GM12878 (cell line): ENCODE data around the gene CTSC. TPM values are rescaled to one million over a fixed set of nuclear protein-coding genes. Genes with fewer than 3 reads are reported as not detected.

Experiments
- BMI1 ChIP-seq: fragments of 450-650 bp; IDR thresholded peaks from 2 replicates; pipeline ENCODE4 v1.6.1; 2016; ENCODE audit warnings: mild to moderate bottlenecking, moderate library complexity, borderline replicate concordance
- HSF1 ChIP-seq: fragments of 150-350 bp; IDR thresholded peaks from 2 replicates; pipeline ENCODE4 v1.6.1; 2014; ENCODE audit warnings: mild to moderate bottlenecking, low read depth, low read length
- IRF3 ChIP-seq: fragments of 450-650 bp; IDR thresholded peaks from 2 replicates; pipeline ENCODE4 v1.6.1; 2014; ENCODE audit warnings: mild to moderate bottlenecking
- KLF5 ChIP-seq: fragments of 450-650 bp; IDR thresholded peaks from 2 replicates; pipeline ENCODE4 v1.6.1; 2014; ENCODE audit warnings: mild to moderate bottlenecking; ENCODE audit not compliant: partially characterized antibody
- NFYA ChIP-seq: IDR thresholded peaks from 2 replicates; pipeline ENCODE4 v1.6.1; 2011; ENCODE audit warnings: low read depth, mild to moderate bottlenecking, low read length, improper control_type of control experiment, borderline replicate concordance
- POLR2A ChIP-seq: IDR thresholded peaks from 2 replicates; pipeline ENCODE4 v1.6.1; 2011; ENCODE audit warnings: low read depth, mild to moderate bottlenecking, low read length
- RAD21 ChIP-seq: IDR thresholded peaks from 2 replicates; pipeline ENCODE4 v1.6.1; 2011; ENCODE audit warnings: mild to moderate bottlenecking, low read depth, low read length, moderate library complexity; ENCODE audit not compliant: insufficient read depth
- TCF12 ChIP-seq: IDR thresholded peaks from 2 replicates; pipeline ENCODE4 v1.6.1; 2011; ENCODE audit warnings: low read depth, mild to moderate bottlenecking, low read length
- YY1 ChIP-seq: IDR thresholded peaks from 2 replicates; pipeline ENCODE4 v1.6.1; 2011; ENCODE audit warnings: low read depth, mild to moderate bottlenecking, low read length
- ZNF384 ChIP-seq: IDR thresholded peaks from 2 replicates; pipeline ENCODE4 v1.6.1; 2012; ENCODE audit warnings: low read depth, mild to moderate bottlenecking, low read length, improper control_type of control experiment, borderline replicate concordance
- ZNF687 ChIP-seq: fragments of 450-650 bp; IDR thresholded peaks from 2 replicates; pipeline ENCODE4 v1.6.1; 2017; ENCODE audit warnings: mild to moderate bottlenecking, moderate library complexity
- ZSCAN29 ChIP-seq: fragments of 450-650 bp; IDR thresholded peaks from 2 replicates; pipeline ENCODE4 v1.6.1; 2017; ENCODE audit warnings: mild to moderate bottlenecking, moderate library complexity
- polyA plus RNA-seq, 11 experiments: library from polyadenylated mRNA; depleted of rRNA in 4 of 11; unstranded in 6 of 11; stranded (reverse) in 5 of 11; fragments of >200 nt; fragmentation: Nextera tagmentation in 4 of 11; fragmentation: Illumina TruSeq in 1 of 11; extraction: Ambion mirVana in 4 of 11; extraction: Trizol in 1 of 11; gene quantifications; 1 replicate in 1 of 11; 2 replicates in 10 of 11; pipeline versions ENCODE4 v1.2.1 to v1.2.3, GENCODE V29; 2011 to 2016; ENCODE audit warnings: inconsistent platforms in 2 of 11, missing spikeins in 2 of 11, low read depth in 1 of 11
- total RNA-seq, 4 experiments: library from RNA; depleted of rRNA in 3 of 4; stranded (reverse); fragments of >200 nt in 3 of 4; fragmentation: Illumina TruSeq in 1 of 4; extraction: Trizol in 1 of 4; gene quantifications; 2 replicates each; pipeline versions ENCODE4 v1.2.1 to v1.2.3, GENCODE V29; 2013 to 2021
- TF ChIP-seq, protein P1 (sequence below): IDR thresholded peaks from 2 replicates; pipeline ENCODE4 v1.6.1; 2011; ENCODE audit warnings: mild to moderate bottlenecking, low read depth, low read length, moderate library complexity; ENCODE audit not compliant: insufficient replicate concordance
- TF ChIP-seq, protein P2 (sequence below), 3 experiments: IDR thresholded peaks in 2 of 3; conservative IDR thresholded peaks in 1 of 3; 2 replicates each; pipeline ENCODE4 v1.5.1; 2011; ENCODE audit warnings: low read depth in 3 of 3, low read length in 3 of 3, mild to moderate bottlenecking in 3 of 3, control low read depth in 2 of 3, moderate library complexity in 2 of 3, inconsistent platforms in 1 of 3, mixed read lengths in 1 of 3; ENCODE audit not compliant: control insufficient read depth in 2 of 3, insufficient read depth in 1 of 3; ENCODE audit errors: extremely low read depth in 1 of 3
- TF ChIP-seq, protein P3 (sequence below): fragments of 450-650 bp; IDR thresholded peaks from 2 replicates; pipeline ENCODE4 v1.6.1; 2017; ENCODE audit warnings: mild to moderate bottlenecking

The CTSC gene
- total and polyA plus RNA-seq, 10 of the 15 experiments (the other 5 are each of a cell fraction or from before 2014, with no cell fraction given) = 289 to 1,123 (median 430) TPM

- TF ChIP-seq, protein P1, sequence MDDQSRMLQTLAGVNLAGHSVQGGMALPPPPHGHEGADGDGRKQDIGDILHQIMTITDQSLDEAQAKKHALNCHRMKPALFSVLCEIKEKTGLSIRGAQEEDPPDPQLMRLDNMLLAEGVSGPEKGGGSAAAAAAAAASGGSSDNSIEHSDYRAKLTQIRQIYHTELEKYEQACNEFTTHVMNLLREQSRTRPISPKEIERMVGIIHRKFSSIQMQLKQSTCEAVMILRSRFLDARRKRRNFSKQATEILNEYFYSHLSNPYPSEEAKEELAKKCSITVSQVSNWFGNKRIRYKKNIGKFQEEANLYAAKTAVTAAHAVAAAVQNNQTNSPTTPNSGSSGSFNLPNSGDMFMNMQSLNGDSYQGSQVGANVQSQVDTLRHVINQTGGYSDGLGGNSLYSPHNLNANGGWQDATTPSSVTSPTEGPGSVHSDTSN = no peak
- TF ChIP-seq ZNF687 (peak; percentile 73), POLR2A (no peak), BMI1 (peak; percentile 66), ZNF384 (no peak), IRF3 (no peak), ZSCAN29 (no peak), NFYA (no peak), KLF5 (no peak), TCF12 (no peak), HSF1 (no peak), RAD21 (no peak), YY1 (no peak; the same call in 1 of the 2 replicates)
- TF ChIP-seq, protein P2, sequence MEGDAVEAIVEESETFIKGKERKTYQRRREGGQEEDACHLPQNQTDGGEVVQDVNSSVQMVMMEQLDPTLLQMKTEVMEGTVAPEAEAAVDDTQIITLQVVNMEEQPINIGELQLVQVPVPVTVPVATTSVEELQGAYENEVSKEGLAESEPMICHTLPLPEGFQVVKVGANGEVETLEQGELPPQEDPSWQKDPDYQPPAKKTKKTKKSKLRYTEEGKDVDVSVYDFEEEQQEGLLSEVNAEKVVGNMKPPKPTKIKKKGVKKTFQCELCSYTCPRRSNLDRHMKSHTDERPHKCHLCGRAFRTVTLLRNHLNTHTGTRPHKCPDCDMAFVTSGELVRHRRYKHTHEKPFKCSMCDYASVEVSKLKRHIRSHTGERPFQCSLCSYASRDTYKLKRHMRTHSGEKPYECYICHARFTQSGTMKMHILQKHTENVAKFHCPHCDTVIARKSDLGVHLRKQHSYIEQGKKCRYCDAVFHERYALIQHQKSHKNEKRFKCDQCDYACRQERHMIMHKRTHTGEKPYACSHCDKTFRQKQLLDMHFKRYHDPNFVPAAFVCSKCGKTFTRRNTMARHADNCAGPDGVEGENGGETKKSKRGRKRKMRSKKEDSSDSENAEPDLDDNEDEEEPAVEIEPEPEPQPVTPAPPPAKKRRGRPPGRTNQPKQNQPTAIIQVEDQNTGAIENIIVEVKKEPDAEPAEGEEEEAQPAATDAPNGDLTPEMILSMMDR (IDR thresholded peaks at IDR 0.05 in 2 of 3, conservative IDR thresholded peaks at IDR 0.05 in 1 of 3; ENCODE audit: control insufficient read depth in 2 of 3, extremely low read depth in 1 of 3, insufficient read depth in 1 of 3, low read depth in 3 of 3, low read length in 3 of 3) = no peak
- TF ChIP-seq, protein P3, sequence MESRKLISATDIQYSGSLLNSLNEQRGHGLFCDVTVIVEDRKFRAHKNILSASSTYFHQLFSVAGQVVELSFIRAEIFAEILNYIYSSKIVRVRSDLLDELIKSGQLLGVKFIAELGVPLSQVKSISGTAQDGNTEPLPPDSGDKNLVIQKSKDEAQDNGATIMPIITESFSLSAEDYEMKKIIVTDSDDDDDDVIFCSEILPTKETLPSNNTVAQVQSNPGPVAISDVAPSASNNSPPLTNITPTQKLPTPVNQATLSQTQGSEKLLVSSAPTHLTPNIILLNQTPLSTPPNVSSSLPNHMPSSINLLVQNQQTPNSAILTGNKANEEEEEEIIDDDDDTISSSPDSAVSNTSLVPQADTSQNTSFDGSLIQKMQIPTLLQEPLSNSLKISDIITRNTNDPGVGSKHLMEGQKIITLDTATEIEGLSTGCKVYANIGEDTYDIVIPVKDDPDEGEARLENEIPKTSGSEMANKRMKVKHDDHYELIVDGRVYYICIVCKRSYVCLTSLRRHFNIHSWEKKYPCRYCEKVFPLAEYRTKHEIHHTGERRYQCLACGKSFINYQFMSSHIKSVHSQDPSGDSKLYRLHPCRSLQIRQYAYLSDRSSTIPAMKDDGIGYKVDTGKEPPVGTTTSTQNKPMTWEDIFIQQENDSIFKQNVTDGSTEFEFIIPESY = no peak
Observed at GRCh38 chr11:88307749-88308425, 29.6 kb downstream of the CTSC start (continued).
